ENCODE results near the gene DYNC1LI1.

Gene DYNC1LI1

DNA sequence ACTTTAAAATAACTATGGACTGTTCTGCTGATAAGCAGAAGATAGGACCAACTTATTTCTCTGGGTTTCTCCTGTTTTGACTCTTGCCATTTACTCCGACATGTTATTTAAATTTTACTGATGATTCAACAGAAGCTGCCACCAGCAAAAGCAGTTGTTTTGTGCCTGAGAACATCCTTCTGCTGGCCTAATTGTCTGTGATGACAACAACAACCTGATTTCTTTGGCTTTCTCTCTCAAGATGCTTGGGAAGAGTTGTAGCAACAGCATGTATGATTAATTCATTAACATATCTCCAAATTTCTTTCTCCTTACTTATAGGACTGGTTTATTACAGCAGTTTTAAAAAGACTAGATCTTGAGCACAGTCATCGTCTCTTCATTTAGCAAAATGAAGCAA, 36.9 kb upstream of the DYNC1LI1 start:
- in situ Hi-C loops (cut with HindIII; ENCODE audit: low sequenced_read_pairs): no loop called here
- TF ChIP-seq, protein P1, sequence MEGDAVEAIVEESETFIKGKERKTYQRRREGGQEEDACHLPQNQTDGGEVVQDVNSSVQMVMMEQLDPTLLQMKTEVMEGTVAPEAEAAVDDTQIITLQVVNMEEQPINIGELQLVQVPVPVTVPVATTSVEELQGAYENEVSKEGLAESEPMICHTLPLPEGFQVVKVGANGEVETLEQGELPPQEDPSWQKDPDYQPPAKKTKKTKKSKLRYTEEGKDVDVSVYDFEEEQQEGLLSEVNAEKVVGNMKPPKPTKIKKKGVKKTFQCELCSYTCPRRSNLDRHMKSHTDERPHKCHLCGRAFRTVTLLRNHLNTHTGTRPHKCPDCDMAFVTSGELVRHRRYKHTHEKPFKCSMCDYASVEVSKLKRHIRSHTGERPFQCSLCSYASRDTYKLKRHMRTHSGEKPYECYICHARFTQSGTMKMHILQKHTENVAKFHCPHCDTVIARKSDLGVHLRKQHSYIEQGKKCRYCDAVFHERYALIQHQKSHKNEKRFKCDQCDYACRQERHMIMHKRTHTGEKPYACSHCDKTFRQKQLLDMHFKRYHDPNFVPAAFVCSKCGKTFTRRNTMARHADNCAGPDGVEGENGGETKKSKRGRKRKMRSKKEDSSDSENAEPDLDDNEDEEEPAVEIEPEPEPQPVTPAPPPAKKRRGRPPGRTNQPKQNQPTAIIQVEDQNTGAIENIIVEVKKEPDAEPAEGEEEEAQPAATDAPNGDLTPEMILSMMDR (IDR thresholded peaks at IDR 0.05; ENCODE audit: low read depth, low read length, missing control alignments): no peak
- DNase-seq (ENCODE audit: low read depth): no peak
- H3K4me3 ChIP-seq (ENCODE audit: low read depth, low read length): no peak overlapping the region

- DNase-seq (ENCODE audit: low read depth): no peak
- in situ Hi-C loops (cut with HindIII; ENCODE audit: low sequenced_read_pairs): no loop called here
- H3K4me3 ChIP-seq (ENCODE audit: low read depth, low read length): no peak overlapping the region
- TF ChIP-seq, protein P1 (IDR thresholded peaks at IDR 0.05; ENCODE audit: low read depth, low read length, missing control alignments): no peak
These were observed 36.3 kb upstream of the DYNC1LI1 start for GRCh38 chr3:32606960-32607359.

DNA sequence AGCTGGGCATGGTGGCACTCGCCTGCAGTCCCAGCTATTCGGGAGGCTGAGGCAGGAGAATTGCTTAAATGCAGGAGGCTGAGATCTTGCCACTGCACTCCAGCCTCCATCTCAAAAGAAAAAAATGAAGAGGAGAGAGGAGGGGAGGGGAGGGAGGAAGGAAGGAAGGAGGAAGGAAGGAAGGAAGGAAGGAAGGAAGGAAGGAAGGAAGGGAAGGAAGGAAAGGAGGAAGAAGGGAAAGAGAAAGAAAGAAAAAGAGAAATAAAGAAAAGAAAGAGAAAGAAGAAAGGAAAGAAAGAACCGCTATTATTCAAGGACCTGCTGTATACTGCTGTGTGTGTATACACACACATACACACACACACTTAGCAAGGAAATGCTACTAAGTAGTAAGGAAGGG, 35.6 kb upstream of the DYNC1LI1 start:
- no peak for DNase-seq (ENCODE audit: low read depth)
- no peak overlapping the region for H3K4me3 ChIP-seq (ENCODE audit: low read depth, low read length)
- TF ChIP-seq, protein P1 (IDR thresholded peaks at IDR 0.05; ENCODE audit: low read depth, low read length, missing control alignments): no peak
- in situ Hi-C loops (cut with HindIII; ENCODE audit: low sequenced_read_pairs): no loop called here

- TF ChIP-seq, protein P1 (IDR thresholded peaks at IDR 0.05; ENCODE audit: low read depth, low read length, missing control alignments): no peak
- no peak overlapping the region for H3K4me3 ChIP-seq (ENCODE audit: low read depth, low read length)
- no peak for DNase-seq (ENCODE audit: low read depth)
- in situ Hi-C loops (cut with HindIII; ENCODE audit: low sequenced_read_pairs): no loop called here
These were observed 32.4 kb upstream of the DYNC1LI1 start for GRCh38 chr3:32603064-32603463.

GRCh38 chr3:32602206-32602605, 31.5 kb upstream of the DYNC1LI1 start:
- DNase-seq (ENCODE audit: low read depth): no peak
- TF ChIP-seq, protein P1 (IDR thresholded peaks at IDR 0.05; ENCODE audit: low read depth, low read length, missing control alignments): no peak
- in situ Hi-C loops (cut with HindIII; ENCODE audit: low sequenced_read_pairs): no loop called here
- H3K4me3 ChIP-seq (ENCODE audit: low read depth, low read length): no peak overlapping the region

- in situ Hi-C loops (cut with HindIII; ENCODE audit: low sequenced_read_pairs): no loop called here
- H3K4me3 ChIP-seq (ENCODE audit: low read depth, low read length): no peak overlapping the region
- TF ChIP-seq, protein P1 (IDR thresholded peaks at IDR 0.05; ENCODE audit: low read depth, low read length, missing control alignments): no peak
- DNase-seq (ENCODE audit: low read depth): no peak
These were observed 31.1 kb upstream of the DYNC1LI1 start for GRCh38 chr3:32601722-32602121.

- no peak for DNase-seq (ENCODE audit: low read depth)
- TF ChIP-seq, protein P1 (IDR thresholded peaks at IDR 0.05; ENCODE audit: low read depth, low read length, missing control alignments): no peak
These were observed 27.0 kb upstream of the DYNC1LI1 start for GRCh38 chr3:32597656-32598055.

More at GRCh38 chr3:32597656-32598055, 27.0 kb upstream of the DYNC1LI1 start:
- in situ Hi-C loops (cut with HindIII; ENCODE audit: low sequenced_read_pairs): no loop called here
- no peak overlapping the region for H3K4me3 ChIP-seq (ENCODE audit: low read depth, low read length)

All from astrocyte of the cerebellum (primary cell).